Measurements from ENCODE around the gene TECPR2. TPM values are rescaled to one million over a fixed set of nuclear protein-coding genes. Genes with fewer than 3 reads are reported as not detected.

The TECPR2 gene
- total and polyA plus RNA-seq, 4 donors = 5.6 to 30.3 (median 19.5) TPM

DNA sequence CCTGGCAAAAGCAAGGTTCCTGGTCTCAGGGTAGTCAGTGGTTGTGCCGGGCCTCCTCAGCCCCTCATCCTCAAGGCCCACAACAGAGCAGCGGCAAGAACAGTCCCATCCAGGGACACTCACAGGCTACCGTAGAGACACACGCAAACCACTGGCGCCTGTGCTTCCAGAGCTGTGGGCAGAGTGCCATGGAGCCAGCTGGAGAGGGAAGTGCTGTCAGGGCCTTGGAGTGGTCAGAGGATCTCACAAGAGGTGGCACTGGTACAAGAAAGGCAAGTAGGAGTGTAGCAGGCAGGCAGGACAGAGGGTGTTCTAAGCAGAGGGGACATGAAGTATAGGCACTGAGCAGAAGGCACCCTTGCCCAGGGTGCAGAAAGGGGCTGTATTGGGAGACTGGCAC is 112.2 kb downstream of the TECPR2 start:
- 56 to 64% methylated on average over 5 of the region's 5 CpGs for WGBS, 2 donors
- H3K9ac ChIP-seq (ENCODE audit: insufficient read depth in 1 of 2, low read length in 2 of 2) = peak overlapping the region in 1 of 2 donors; percentile 53
- H3K27ac ChIP-seq (ENCODE audit: low read depth in 1 of 2, low read length in 1 of 2) = no peak overlapping the region
- TF ChIP-seq, protein P1, sequence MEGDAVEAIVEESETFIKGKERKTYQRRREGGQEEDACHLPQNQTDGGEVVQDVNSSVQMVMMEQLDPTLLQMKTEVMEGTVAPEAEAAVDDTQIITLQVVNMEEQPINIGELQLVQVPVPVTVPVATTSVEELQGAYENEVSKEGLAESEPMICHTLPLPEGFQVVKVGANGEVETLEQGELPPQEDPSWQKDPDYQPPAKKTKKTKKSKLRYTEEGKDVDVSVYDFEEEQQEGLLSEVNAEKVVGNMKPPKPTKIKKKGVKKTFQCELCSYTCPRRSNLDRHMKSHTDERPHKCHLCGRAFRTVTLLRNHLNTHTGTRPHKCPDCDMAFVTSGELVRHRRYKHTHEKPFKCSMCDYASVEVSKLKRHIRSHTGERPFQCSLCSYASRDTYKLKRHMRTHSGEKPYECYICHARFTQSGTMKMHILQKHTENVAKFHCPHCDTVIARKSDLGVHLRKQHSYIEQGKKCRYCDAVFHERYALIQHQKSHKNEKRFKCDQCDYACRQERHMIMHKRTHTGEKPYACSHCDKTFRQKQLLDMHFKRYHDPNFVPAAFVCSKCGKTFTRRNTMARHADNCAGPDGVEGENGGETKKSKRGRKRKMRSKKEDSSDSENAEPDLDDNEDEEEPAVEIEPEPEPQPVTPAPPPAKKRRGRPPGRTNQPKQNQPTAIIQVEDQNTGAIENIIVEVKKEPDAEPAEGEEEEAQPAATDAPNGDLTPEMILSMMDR (IDR thresholded peaks at IDR 0.05; ENCODE audit: control extremely low read depth, extremely low read depth) = no peak
- peaks cover 0 to 5% (median 2%) of the 10 kb centered on the region in 4 donors for H3K36me3 ChIP-seq (ENCODE audit: control insufficient read depth in 4 of 4, insufficient read depth in 4 of 4, low read length in 4 of 4)
- H3K4me3 ChIP-seq = no peak overlapping the region
- H3K4me1 ChIP-seq (ENCODE audit: control insufficient read depth in 5 of 5, insufficient read depth in 5 of 5, low read length in 5 of 5) = peaks cover 0 to 9% (median 7%) of the 10 kb centered on the region in 5 donors
- peak; percentile 89 to 93 (median 93) for DNase-seq
- no peaks in the 10 kb centered on the region for H3K9me3 ChIP-seq (ENCODE audit: control insufficient read depth in 4 of 4, insufficient read depth in 3 of 4, low read length in 3 of 4)
- peak; percentile 41 for ATAC-seq (ENCODE audit: insufficient read depth, low FRiP score)
- H3K27me3 ChIP-seq (ENCODE audit: control insufficient read depth in 3 of 3, insufficient read depth in 3 of 3, low read length in 2 of 3) = no peaks in the 10 kb centered on the region

DNA sequence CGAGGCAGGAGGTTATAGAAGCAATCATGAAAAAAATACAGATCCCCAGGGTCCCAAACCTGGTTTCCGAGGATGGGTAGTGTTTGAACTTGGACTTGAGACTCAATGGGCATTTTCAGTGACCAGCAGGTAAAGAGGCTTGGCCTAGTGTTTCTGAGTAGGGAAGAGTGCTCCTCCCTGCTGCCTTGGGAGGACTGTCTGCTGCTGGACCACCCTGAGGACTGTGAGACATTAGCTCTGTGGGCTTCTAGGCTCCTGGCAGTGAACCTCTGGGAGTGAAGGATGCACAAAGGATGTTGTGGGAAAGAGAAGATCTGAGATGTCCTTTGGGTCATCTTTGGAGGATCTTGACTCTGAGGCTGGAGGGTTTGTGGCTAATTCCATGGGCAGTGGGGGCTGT is 116.4 kb downstream of the TECPR2 start:
- ATAC-seq (ENCODE audit: insufficient read depth, low FRiP score) (no peak), DNase-seq (no peak)
- peak overlapping the region in 1 of 2 donors; percentile 82 for H3K27ac ChIP-seq (ENCODE audit: low read depth in 1 of 2, low read length in 1 of 2)
- H3K27me3 ChIP-seq (ENCODE audit: control insufficient read depth in 3 of 3, insufficient read depth in 3 of 3, low read length in 2 of 3) = no peaks in the 10 kb centered on the region
- peaks cover 0 to 9% (median 7%) of the 10 kb centered on the region in 5 donors for H3K4me1 ChIP-seq (ENCODE audit: control insufficient read depth in 5 of 5, insufficient read depth in 5 of 5, low read length in 5 of 5)
- peaks cover 0 to 2% (median 0%) of the 10 kb centered on the region in 4 donors for H3K9me3 ChIP-seq (ENCODE audit: control insufficient read depth in 4 of 4, insufficient read depth in 3 of 4, low read length in 3 of 4)
- H3K36me3 ChIP-seq (ENCODE audit: control insufficient read depth in 4 of 4, insufficient read depth in 4 of 4, low read length in 4 of 4) = peaks cover 0 to 3% (median 1%) of the 10 kb centered on the region in 4 donors
- no peak overlapping the region for H3K9ac ChIP-seq (ENCODE audit: insufficient read depth in 1 of 2, low read length in 2 of 2)
- WGBS, 2 donors = 98 to 99% methylated on average over 2 of the region's 2 CpGs
- TF ChIP-seq, protein P1 (IDR thresholded peaks at IDR 0.05; ENCODE audit: control extremely low read depth, extremely low read depth) = no peak
- no peak overlapping the region for H3K4me3 ChIP-seq

DNA sequence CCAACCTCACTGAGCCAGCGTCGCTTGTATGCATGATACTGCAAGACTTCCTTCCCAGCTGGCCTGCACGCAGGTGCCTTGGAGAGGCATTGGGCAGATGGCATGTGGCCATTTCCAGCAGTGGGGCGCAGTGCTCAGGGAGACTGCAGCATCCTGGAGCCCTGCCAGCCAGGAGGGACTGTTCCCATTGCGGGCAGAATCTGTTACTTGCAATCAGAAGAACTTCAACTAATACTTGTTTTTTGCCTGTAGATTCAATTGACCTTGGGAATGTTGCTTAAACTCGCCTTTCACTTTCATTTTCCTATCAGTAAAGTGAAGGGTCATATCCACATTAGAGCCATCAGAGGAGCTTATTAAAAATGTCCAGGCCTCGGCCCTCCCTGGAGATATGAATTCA is 117.0 kb downstream of the TECPR2 start:
- Histone ChIP-seq H3K27me3 (ENCODE audit: control insufficient read depth in 3 of 3, insufficient read depth in 3 of 3, low read length in 2 of 3) (no peaks in the 10 kb centered on the region), H3K9me3 (ENCODE audit: control insufficient read depth in 4 of 4, insufficient read depth in 3 of 4, low read length in 3 of 4) (peaks cover 0 to 2% (median 0%) of the 10 kb centered on the region in 4 donors), H3K27ac (ENCODE audit: low read depth in 1 of 2, low read length in 1 of 2) (peak overlapping the region in 1 of 2 donors; percentile 82), H3K4me3 (no peak overlapping the region), H3K36me3 (ENCODE audit: control insufficient read depth in 4 of 4, insufficient read depth in 4 of 4, low read length in 4 of 4) (peaks cover 0 to 3% (median 1%) of the 10 kb centered on the region in 4 donors), H3K4me1 (ENCODE audit: control insufficient read depth in 5 of 5, insufficient read depth in 5 of 5, low read length in 5 of 5) (peaks cover 0 to 7% (median 6%) of the 10 kb centered on the region in 5 donors), H3K9ac (ENCODE audit: insufficient read depth in 1 of 2, low read length in 2 of 2) (no peak overlapping the region)
- TF ChIP-seq, protein P1 (IDR thresholded peaks at IDR 0.05; ENCODE audit: control extremely low read depth, extremely low read depth) = no peak
- DNase-seq (no peak), ATAC-seq (ENCODE audit: insufficient read depth, low FRiP score) (no peak)
- 39 to 65% methylated on average over 7 of the region's 7 CpGs for WGBS, 2 donors

DNA sequence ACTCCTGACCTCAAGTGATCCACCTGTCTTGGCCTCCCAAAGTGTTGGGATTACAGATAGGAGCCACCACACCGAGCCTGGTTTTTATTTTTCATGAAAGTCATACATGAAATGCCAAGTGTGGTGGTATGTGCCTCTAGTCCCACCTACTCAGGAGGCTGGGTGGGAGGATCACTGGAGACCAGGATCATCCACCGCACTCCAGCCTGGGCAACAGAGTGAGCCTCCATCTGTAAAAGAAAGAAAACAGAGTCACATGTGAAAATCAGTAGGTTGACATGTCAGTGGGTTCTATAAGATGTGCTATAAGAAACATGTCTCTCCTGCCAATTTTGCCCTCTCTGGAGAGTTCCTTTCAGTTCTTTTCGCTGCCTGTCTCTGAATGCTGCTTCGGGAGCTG is 118.6 kb downstream of the TECPR2 start:
- ATAC-seq (ENCODE audit: insufficient read depth, low FRiP score) (no peak), DNase-seq (no peak)
- Histone ChIP-seq H3K27ac (ENCODE audit: low read depth in 1 of 2, low read length in 1 of 2) (no peak overlapping the region), H3K4me3 (no peak overlapping the region), H3K9ac (ENCODE audit: insufficient read depth in 1 of 2, low read length in 2 of 2) (no peak overlapping the region), H3K27me3 (ENCODE audit: control insufficient read depth in 3 of 3, insufficient read depth in 3 of 3, low read length in 2 of 3) (no peaks in the 10 kb centered on the region), H3K36me3 (ENCODE audit: control insufficient read depth in 4 of 4, insufficient read depth in 4 of 4, low read length in 4 of 4) (peaks cover 0 to 3% (median 1%) of the 10 kb centered on the region in 4 donors), H3K4me1 (ENCODE audit: control insufficient read depth in 5 of 5, insufficient read depth in 5 of 5, low read length in 5 of 5) (peaks cover 0 to 7% (median 2%) of the 10 kb centered on the region in 5 donors), H3K9me3 (ENCODE audit: control insufficient read depth in 4 of 4, insufficient read depth in 3 of 4, low read length in 3 of 4) (peaks cover 0 to 2% (median 0%) of the 10 kb centered on the region in 4 donors)
- 95 to 98% methylated on average over 4 of the region's 4 CpGs for WGBS, 2 donors
- TF ChIP-seq, protein P1 (IDR thresholded peaks at IDR 0.05; ENCODE audit: control extremely low read depth, extremely low read depth) = no peak

All from lung (tissue), 12 donors.